GM23248 (cell line): Measurements from ENCODE around the gene MEGF9.

Experiments
- EZH2 ChIP-seq: fragments of 200-600 bp; sonication (generic); IDR thresholded peaks from 2 replicates; pipeline ENCODE4 v1.6.1; 2018; ENCODE audit warnings: antibody characterized with exemption, mild to moderate bottlenecking; ENCODE audit not compliant: insufficient read depth, poor library complexity, severe bottlenecking
- EZH2phosphoT487 ChIP-seq: fragments of 200-600 bp; sonication (generic); IDR thresholded peaks from 2 replicates; pipeline ENCODE4 v1.6.1; 2018; ENCODE audit warnings: antibody characterized with exemption, moderate library complexity, mild to moderate bottlenecking, low read depth; ENCODE audit not compliant: insufficient read depth

DNA sequence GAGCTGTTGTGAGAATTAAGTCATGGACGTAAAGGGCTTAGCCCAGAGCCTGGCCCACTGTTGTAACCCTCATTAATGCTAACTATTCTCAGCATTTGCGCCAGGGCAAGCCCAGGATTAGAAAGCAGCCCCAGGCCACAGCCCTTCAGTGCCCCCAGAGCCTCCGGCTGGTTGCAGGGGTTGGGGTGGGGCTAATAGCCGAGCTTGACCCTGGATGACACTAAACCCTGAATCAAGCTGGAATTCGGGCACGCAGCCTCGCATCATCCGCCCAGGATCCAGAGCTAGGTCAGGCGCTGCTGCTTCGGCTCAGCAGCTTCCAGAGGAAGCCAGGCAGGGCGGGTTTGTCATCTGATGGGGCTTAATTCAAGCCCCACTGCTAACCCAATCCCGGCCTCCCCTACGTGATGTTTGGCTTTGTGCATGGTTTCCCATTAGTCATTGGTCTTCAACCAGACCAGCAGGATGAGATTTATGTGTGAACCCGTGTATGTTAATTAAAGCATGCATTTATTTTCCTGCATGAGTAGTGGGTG, 1.2 kb upstream of the MEGF9 start:
- TF ChIP-seq EZH2 = no peak
- TF ChIP-seq EZH2phosphoT487 = no peak
